ENCODE results near the gene STARD13.

DNA sequence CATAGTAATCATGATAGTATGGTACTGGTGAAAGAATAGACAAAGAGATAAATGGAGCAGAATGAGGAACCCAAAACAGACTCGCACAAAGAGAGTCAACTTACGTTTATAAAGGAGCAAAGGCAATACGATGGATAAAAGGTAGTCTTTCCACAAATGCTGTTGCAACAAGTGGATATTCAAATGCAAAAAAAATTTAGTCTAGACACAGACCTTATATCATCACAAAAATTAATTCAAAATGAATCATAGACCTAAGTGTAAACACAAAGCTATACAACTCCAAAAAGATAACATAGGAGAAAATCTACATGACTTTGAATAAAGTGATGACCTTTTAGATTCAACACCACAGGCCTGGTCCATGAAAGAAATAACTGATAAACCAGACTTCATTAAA, 137.7 kb downstream of the STARD13 start:
- no peak for TF ChIP-seq CTCF (IDR thresholded peaks at IDR 0.05)
- TF ChIP-seq POLR2A (IDR thresholded peaks at IDR 0.05): no peak
